Stomach smooth muscle (tissue), 2 donors: Measurements from ENCODE around the gene ZNF70.

Source experiments
- H3K27ac ChIP-seq: one replicate; pipeline ENCODE4 v1.7.0; 2013; ENCODE audit warnings: mild to moderate bottlenecking, low read length, inconsistent platforms
- H3K27me3 ChIP-seq, 2 donors: one replicate each; pipeline ENCODE4 v1.7.0; 2013; ENCODE audit warnings: low read length in 2 of 2; ENCODE audit not compliant: insufficient read depth in 2 of 2, control insufficient read depth in 1 of 2
- H3K36me3 ChIP-seq, 2 donors: one replicate each; pipeline ENCODE4 v1.7.0; 2013; ENCODE audit warnings: low read length in 2 of 2; ENCODE audit not compliant: control insufficient read depth in 2 of 2, insufficient read depth in 2 of 2
- H3K4me1 ChIP-seq: one replicate; pipeline ENCODE4 v1.7.0; 2013; ENCODE audit warnings: low read length; ENCODE audit not compliant: control insufficient read depth, insufficient read depth
- H3K4me3 ChIP-seq, 2 donors: one replicate each; pipeline ENCODE4 v1.7.0; 2013; ENCODE audit warnings: low read length in 2 of 2
- H3K9ac ChIP-seq, 2 donors: one replicate each; pipeline ENCODE4 v1.7.0; 2013; ENCODE audit warnings: low read length in 2 of 2, mild to moderate bottlenecking in 1 of 2
- H3K9me3 ChIP-seq, 2 donors: one replicate each; pipeline ENCODE4 v1.7.0; 2013; ENCODE audit warnings: low read length in 2 of 2; ENCODE audit not compliant: control insufficient read depth in 2 of 2
- donor health status: healthy.
- donor health status: Pancreatic carcinoma.

The ZNF70 gene

DNA sequence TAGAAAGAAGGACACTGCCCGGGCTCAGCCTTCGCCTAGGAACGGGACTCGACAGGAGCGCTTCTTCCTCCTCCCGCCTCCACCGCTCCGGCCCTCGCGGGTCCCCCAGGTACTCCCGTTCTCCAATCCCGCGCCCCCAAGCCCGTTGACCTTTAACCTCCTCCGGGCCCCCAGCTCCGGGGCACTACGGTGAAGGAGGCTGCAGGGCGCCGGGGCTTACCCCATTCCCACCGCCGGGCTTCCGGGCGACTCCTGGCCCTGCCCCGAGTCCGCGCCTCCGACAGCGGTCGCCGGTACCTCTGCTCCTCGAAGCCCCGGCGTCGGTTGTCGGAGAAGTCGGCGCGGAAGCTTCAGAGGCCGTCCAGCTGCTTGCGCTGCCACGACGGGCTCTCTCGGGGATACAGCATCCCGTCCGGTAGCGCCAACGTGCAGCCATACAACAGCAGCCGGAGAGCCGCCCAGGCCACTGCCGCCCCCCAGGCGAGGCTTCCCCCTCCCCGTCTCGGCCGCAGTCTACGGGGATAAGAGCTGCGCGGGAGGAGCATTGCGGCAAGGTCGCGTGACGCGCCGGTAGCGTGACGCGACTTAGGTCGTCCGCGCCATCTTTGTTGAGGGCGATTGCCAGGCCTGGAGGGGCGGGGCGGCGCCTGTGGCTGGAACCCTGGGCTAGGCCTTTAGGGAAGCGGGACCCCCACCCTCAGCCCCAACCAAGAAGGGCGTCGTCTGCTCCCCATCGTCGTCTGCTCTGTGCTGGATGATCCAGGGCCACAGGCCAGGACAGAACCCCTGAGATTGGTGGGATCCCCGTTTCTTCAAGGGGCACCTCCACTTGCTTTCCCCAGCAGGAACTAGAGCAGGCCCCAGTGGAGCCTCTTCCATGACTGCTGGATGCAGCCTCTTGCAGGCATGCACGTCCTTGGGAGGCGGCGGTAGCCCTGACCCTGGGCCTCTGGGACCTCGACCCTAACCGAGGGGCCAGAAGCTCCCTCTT, 33.8 kb downstream of the ZNF70 start:
- peaks cover 10% of the 10 kb centered on the region for H3K4me1 ChIP-seq
- peak overlapping the region; percentile 77 to 81 for H3K9ac ChIP-seq
- H3K27ac ChIP-seq = peak overlapping the region; percentile 49
- no peaks in the 10 kb centered on the region for H3K27me3 ChIP-seq
- no peaks in the 10 kb centered on the region for H3K9me3 ChIP-seq
- peaks cover 10 to 11% of the 10 kb centered on the region in 2 donors for H3K36me3 ChIP-seq
- peak overlapping the region; percentile 75 to 94 for H3K4me3 ChIP-seq

DNA sequence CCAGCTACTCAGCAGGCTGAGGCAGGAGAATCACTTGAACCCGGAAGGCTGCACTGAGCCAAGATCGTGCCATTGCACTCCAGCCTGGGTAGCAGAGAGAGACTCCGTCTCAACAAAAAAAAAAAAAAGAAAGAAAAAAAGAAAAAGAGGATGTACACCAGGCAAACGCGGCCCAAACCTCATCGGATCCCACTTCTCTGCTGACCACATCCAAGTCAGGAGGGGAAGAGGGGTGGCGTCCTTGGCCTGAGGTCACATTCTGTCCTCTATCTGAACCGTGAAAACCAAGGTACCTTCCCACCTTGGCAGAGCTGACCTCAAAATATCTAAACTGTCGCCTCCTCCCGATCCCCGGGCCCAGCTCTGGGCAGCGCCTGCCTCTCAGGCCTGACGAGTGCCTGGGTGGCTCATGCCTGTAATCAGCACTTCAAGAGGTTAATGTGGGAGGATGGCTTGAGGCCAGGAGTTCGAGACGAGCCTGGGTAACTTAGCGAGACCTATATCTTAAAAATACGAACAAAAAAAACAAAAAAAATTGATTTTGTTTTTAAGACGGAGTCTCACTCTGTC, 35.0 kb downstream of the ZNF70 start:
- H3K27ac ChIP-seq = no peak overlapping the region
- peak overlapping the region; percentile 75 to 94 for H3K4me3 ChIP-seq
- H3K4me1 ChIP-seq = peaks cover 10% of the 10 kb centered on the region
- no peaks in the 10 kb centered on the region for H3K27me3 ChIP-seq
- H3K36me3 ChIP-seq = peaks cover 16 to 17% of the 10 kb centered on the region in 2 donors
- no peaks in the 10 kb centered on the region for H3K9me3 ChIP-seq
- no peak overlapping the region for H3K9ac ChIP-seq

DNA sequence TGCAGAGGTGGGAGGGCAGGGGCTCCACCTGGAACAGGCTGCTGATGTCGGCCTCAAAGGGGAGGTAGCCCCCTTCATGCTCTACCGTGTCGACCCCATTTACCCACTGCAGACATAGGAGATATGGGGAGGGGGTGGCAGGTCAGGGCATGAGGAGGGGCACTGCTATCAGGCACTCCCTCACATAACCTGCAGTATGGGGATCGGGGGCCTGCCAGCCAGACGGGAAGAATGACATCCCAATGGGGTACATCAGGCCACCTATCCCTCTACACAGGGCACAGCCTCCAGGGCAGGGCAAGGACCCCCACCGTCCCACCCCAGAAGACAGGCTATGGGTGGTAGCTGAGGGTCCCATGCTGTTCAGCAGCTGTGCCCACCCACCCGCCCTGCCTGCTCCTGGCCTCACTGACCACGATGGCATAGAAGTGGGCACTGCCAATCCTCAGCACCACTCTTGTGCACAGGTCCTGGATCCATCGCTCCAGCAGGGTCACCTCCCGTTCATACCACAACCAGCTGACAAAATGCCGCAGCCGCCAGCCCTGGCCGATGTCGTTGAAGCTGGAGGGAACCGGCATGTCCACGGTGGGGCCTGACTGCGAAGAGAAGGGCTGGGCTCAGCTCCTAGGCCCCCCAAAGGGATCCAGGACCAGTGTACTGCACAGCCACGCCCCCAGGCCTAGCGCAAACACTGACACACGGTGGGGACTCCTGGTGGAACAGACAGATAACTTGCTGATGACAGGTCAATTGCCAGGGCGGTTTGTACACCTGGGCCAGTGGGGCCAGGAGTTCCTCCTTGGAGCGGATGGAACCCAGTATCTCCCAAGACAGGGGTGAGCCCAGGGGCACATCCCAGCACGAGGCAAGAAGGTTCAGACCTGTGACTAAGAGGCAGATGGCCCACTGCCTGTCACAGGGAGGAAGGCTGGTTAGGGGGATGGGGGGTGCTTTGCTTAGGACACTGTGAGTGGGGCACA, 36.0 kb downstream of the ZNF70 start:
- Histone ChIP-seq H3K9ac (no peak overlapping the region), H3K27ac (no peak overlapping the region), H3K4me1 (peaks cover 10% of the 10 kb centered on the region), H3K4me3 (no peak overlapping the region), H3K27me3 (no peaks in the 10 kb centered on the region), H3K36me3 (peaks cover 23 to 26% of the 10 kb centered on the region in 2 donors), H3K9me3 (no peaks in the 10 kb centered on the region)

DNA sequence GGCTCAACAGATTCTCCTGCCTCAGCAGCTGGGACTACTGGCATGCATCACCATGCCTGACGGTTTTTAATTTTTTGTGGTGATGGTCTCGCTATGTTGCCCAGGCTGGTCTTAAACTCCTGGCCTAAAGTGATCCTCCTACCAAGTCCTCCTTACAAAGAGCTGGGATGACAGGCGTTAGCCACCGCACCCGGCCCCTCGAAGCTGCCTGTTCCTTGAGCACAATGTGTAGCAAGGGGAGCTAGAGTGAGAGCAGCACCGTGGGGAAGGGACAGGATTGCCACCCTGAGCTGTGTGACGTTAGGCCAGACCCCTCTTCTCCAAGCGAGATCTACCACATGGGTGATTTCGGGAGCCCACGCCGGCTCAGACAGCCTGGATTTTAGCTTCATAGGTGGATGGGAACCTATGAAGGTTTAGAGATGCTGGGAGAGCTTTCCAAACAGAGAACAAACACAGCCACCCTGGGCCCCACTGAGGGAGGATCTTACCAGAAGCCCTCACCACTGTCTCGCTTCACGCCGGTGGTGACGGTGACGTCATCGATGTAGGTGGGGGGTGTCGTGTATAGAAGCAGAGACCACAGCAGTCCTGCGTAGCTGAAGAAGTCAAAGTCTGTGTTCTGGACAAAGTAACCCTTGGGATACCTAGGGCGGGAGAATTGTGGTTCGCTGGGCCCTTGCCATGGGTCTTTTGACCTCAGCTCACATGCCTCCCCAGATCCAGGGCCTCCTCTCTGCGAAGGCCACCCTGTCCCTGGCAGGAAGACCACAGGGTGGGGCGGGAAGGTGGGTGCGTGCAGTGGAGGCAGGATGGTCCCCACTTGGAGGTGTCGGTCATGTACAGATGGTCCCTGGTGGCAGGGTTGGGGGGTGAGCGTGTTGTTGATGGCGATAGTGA, 37.0 kb downstream of the ZNF70 start:
- peaks cover 32 to 35% of the 10 kb centered on the region in 2 donors for H3K36me3 ChIP-seq

DNA sequence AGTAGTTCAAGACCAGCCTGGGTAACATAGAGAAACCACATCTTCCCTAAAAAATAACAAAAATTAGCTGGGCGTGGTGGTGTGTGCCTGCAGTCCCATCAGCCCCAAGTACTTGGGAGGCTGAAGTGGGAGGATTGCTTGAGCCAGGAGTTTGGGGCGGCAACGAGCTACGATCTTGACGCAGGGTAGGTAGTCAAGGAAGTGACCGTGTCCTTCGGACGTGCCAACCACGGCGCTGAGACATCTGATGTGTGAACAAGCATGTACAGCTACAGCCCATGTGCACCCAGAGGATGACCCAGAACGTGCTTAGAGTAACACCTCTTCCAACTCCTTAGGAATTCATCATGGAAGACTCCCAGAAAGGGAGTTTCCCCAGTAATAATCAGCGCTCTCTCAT, 38.7 kb downstream of the ZNF70 start:
- Histone ChIP-seq H3K4me1 (peaks cover 6% of the 10 kb centered on the region), H3K36me3 (peaks cover 42 to 45% of the 10 kb centered on the region in 2 donors), H3K27me3 (no peaks in the 10 kb centered on the region), H3K9ac (no peak overlapping the region), H3K9me3 (no peaks in the 10 kb centered on the region), H3K4me3 (no peak overlapping the region), H3K27ac (no peak overlapping the region)

More for the DNA sequence above, 37.0 kb downstream of the ZNF70 start:
- Histone ChIP-seq H3K9me3 (no peaks in the 10 kb centered on the region), H3K4me1 (peaks cover 10% of the 10 kb centered on the region), H3K4me3 (no peak overlapping the region), H3K27me3 (no peaks in the 10 kb centered on the region), H3K9ac (no peak overlapping the region), H3K27ac (no peak overlapping the region)

DNA sequence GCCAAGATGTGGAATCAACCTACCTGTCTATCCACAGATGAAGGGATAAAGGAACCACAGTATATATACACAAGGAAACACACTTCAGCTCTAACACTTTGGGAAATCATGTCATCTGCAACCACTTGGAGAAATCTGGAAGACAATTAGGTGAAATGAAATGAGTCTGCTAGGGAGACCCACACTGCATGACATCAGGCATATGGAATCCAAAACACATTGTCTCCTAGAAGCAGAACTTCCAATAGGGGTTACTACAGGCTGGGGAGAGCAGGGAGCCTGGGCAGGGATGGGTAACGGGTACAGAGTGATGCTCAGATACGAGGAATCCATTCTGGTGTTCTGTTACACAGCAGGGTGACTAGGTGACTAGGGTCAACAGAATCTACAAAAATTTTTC, 41.8 kb downstream of the ZNF70 start:
- Histone ChIP-seq H3K4me3 (no peak overlapping the region), H3K9ac (no peak overlapping the region), H3K27me3 (no peaks in the 10 kb centered on the region), H3K27ac (no peak overlapping the region), H3K4me1 (no peaks in the 10 kb centered on the region), H3K36me3 (peaks cover 63 to 74% of the 10 kb centered on the region in 2 donors), H3K9me3 (no peaks in the 10 kb centered on the region)

DNA sequence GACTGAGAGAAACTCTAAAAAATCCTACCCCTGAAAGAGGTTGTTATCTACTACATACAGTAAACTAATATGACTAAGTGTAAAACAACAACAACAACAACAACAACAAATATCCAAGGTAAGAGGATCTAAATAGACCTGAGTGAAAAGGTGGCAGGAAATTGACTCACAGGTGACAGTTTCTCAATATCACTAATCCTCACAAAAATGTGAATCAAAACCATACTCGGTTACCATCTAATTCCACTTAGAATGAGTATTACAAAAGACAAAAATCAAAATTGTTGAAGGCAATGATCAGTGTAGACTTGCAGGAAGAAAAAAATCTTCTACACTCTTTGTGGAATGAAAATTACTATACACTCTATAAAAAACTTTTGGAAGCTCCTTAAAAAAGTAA, 42.6 kb downstream of the ZNF70 start:
- Histone ChIP-seq H3K4me1 (no peaks in the 10 kb centered on the region), H3K4me3 (no peak overlapping the region), H3K9ac (no peak overlapping the region), H3K27ac (no peak overlapping the region), H3K9me3 (no peaks in the 10 kb centered on the region), H3K27me3 (no peaks in the 10 kb centered on the region), H3K36me3 (peaks cover 57 to 70% of the 10 kb centered on the region in 2 donors)

DNA sequence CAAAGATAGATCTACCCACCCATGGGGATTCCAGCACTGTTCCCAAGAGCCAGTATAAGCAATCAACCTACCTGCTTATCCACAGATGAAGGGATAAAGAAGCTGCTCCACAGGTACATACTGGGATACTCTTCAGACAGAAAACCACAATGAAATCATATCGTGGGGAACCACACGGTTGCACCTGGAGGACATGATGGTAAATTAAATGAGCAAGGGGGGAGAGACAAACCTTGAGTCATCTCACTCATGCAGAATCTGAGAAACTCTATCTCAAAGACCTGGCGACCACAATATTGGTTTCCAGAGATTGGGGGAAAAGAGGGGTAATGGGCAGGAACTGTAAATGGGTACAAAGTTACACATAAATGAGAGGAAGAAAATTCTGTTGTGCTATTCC, 45.6 kb downstream of the ZNF70 start:
- Histone ChIP-seq H3K27me3 (no peaks in the 10 kb centered on the region), H3K27ac (no peak overlapping the region), H3K36me3 (peaks cover 50 to 63% of the 10 kb centered on the region in 2 donors)

DNA sequence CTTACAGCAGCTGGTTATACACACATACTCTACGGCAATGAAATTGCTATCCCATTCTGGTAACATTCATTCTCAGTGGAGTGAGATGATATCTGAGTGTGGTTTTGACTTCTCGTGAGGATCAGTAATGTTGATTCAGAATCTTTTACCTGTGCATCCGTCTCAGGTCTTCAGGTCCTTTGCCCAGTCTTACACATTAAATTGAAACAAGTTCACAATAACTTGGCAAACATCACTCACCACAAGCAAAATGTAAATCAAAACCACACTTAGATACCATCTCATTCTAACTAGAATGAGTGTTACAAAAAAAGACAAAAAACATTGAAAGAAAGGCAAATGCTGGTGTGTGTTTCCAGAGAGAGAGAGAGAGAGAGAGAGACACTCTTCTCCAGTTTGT, 46.1 kb downstream of the ZNF70 start:
- no peak overlapping the region for H3K4me3 ChIP-seq
- no peaks in the 10 kb centered on the region for H3K4me1 ChIP-seq
- H3K27me3 ChIP-seq = no peaks in the 10 kb centered on the region
- H3K9me3 ChIP-seq = no peaks in the 10 kb centered on the region
- no peak overlapping the region for H3K9ac ChIP-seq
- H3K36me3 ChIP-seq = peaks cover 47 to 63% of the 10 kb centered on the region in 2 donors
- no peak overlapping the region for H3K27ac ChIP-seq

More for the DNA sequence above, 45.6 kb downstream of the ZNF70 start:
- H3K4me1 ChIP-seq = no peaks in the 10 kb centered on the region
- no peak overlapping the region for H3K4me3 ChIP-seq
- H3K9me3 ChIP-seq = no peaks in the 10 kb centered on the region
- H3K9ac ChIP-seq = no peak overlapping the region
